ENCODE data around the gene GLIS1. TPM values are rescaled to one million over a fixed set of nuclear protein-coding genes. Genes with fewer than 3 reads are reported as not detected.

The GLIS1 gene
- total and polyA plus RNA-seq, 2 experiments from 2014 or later: 0.26 to 0.31 TPM

DNA sequence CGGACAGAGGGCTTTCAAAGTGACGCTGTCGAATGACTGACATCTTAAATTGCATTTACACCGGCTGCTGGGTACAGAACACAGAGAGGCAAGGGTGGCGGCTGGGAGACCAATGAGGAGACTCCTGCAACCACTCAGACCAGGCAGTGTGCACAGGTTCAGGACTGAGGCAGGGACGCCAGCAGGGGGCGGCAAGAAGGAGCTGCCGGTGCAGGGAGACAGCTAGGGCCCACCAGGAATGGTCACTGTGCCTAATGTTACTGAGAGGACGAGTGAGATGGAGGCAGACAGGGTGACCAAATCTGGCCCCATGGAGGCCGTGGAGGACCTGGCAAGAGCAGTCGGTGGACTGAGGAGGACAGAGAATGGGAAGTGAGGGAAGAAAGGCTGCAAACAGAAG, 23.5 kb downstream of the GLIS1 start:
- Histone ChIP-seq H3K36me3 (ENCODE audit: insufficient read depth) (no peaks in the 10 kb centered on the region), H3K79me2 (replicated peaks; ENCODE audit: insufficient read depth) (no peaks in the 10 kb centered on the region), H3K9me2 (ENCODE audit: insufficient read depth) (no peaks in the 10 kb centered on the region), H4K20me1 (replicated peaks; ENCODE audit: insufficient read depth) (no peaks in the 10 kb centered on the region), H3F3A (replicated peaks; ENCODE audit: low read depth) (no peaks in the 10 kb centered on the region), H3K4me2 (no peak overlapping the region), H3K27ac (ENCODE audit: low read depth) (no peak overlapping the region), H3K4me3 (no peak overlapping the region), H2AFZ (peak overlapping the region; percentile 78), H3K27me3 (ENCODE audit: insufficient read depth) (no peaks in the 10 kb centered on the region), H3K4me1 (ENCODE audit: insufficient read depth) (no peaks in the 10 kb centered on the region; the same call in 1 of the 2 replicates)
- H3K27me3 Mint-ChIP-seq (ENCODE audit: insufficient read depth, low read depth, poor library complexity): peaks cover 11% of the 10 kb centered on the region
- peak; percentile 78 for DNase-seq (ENCODE audit: low spot score)
- no peaks in the 10 kb centered on the region for H3K9me3 Mint-ChIP-seq
- peak; percentile 97 for ATAC-seq
- no peak overlapping the region for H3K4me3 Mint-ChIP-seq
- TF ChIP-seq, protein P1, sequence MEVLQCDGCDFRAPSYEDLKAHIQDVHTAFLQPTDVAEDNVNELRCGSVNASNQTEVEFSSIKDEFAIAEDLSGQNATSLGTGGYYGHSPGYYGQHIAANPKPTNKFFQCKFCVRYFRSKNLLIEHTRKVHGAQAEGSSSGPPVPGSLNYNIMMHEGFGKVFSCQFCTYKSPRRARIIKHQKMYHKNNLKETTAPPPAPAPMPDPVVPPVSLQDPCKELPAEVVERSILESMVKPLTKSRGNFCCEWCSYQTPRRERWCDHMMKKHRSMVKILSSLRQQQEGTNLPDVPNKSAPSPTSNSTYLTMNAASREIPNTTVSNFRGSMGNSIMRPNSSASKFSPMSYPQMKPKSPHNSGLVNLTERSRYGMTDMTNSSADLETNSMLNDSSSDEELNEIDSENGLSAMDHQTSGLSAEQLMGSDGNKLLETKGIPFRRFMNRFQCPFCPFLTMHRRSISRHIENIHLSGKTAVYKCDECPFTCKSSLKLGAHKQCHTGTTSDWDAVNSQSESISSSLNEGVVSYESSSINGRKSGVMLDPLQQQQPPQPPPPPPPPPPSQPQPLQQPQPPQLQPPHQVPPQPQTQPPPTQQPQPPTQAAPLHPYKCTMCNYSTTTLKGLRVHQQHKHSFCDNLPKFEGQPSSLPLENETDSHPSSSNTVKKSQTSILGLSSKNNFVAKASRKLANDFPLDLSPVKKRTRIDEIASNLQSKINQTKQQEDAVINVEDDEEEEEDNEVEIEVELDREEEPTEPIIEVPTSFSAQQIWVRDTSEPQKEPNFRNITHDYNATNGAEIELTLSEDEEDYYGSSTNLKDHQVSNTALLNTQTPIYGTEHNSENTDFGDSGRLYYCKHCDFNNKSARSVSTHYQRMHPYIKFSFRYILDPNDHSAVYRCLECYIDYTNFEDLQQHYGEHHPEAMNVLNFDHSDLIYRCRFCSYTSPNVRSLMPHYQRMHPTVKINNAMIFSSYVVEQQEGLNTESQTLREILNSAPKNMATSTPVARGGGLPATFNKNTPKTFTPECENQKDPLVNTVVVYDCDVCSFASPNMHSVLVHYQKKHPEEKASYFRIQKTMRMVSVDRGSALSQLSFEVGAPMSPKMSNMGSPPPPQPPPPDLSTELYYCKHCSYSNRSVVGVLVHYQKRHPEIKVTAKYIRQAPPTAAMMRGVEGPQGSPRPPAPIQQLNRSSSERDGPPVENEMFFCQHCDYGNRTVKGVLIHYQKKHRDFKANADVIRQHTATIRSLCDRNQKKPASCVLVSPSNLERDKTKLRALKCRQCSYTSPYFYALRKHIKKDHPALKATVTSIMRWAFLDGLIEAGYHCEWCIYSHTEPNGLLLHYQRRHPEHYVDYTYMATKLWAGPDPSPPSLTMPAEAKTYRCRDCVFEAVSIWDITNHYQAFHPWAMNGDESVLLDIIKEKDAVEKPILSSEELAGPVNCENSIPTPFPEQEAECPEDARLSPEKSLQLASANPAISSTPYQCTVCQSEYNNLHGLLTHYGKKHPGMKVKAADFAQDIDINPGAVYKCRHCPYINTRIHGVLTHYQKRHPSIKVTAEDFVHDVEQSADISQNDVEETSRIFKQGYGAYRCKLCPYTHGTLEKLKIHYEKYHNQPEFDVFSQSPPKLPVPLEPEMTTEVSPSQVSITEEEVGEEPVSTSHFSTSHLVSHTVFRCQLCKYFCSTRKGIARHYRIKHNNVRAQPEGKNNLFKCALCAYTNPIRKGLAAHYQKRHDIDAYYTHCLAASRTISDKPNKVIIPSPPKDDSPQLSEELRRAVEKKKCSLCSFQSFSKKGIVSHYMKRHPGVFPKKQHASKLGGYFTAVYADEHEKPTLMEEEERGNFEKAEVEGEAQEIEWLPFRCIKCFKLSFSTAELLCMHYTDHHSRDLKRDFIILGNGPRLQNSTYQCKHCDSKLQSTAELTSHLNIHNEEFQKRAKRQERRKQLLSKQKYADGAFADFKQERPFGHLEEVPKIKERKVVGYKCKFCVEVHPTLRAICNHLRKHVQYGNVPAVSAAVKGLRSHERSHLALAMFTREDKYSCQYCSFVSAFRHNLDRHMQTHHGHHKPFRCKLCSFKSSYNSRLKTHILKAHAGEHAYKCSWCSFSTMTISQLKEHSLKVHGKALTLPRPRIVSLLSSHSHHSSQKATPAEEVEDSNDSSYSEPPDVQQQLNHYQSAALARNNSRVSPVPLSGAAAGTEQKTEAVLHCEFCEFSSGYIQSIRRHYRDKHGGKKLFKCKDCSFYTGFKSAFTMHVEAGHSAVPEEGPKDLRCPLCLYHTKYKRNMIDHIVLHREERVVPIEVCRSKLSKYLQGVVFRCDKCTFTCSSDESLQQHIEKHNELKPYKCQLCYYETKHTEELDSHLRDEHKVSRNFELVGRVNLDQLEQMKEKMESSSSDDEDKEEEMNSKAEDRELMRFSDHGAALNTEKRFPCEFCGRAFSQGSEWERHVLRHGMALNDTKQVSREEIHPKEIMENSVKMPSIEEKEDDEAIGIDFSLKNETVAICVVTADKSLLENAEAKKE (CRISPR knock-in tag; IDR thresholded peaks at IDR 0.05): no peak
- TF ChIP-seq, protein P2, sequence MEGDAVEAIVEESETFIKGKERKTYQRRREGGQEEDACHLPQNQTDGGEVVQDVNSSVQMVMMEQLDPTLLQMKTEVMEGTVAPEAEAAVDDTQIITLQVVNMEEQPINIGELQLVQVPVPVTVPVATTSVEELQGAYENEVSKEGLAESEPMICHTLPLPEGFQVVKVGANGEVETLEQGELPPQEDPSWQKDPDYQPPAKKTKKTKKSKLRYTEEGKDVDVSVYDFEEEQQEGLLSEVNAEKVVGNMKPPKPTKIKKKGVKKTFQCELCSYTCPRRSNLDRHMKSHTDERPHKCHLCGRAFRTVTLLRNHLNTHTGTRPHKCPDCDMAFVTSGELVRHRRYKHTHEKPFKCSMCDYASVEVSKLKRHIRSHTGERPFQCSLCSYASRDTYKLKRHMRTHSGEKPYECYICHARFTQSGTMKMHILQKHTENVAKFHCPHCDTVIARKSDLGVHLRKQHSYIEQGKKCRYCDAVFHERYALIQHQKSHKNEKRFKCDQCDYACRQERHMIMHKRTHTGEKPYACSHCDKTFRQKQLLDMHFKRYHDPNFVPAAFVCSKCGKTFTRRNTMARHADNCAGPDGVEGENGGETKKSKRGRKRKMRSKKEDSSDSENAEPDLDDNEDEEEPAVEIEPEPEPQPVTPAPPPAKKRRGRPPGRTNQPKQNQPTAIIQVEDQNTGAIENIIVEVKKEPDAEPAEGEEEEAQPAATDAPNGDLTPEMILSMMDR (conservative IDR thresholded peaks at IDR 0.05; ENCODE audit: low read depth in 2 of 2): peak; percentile 69 to 90
- no peaks in the 10 kb centered on the region; the same call in 2 of the 3 replicates for H3K36me3 Mint-ChIP-seq (ENCODE audit: low read depth)
- no peaks in the 10 kb centered on the region; the same call in 1 of the 3 replicates for H3K4me1 Mint-ChIP-seq
- no peak overlapping the region for H3K27ac Mint-ChIP-seq

DNA sequence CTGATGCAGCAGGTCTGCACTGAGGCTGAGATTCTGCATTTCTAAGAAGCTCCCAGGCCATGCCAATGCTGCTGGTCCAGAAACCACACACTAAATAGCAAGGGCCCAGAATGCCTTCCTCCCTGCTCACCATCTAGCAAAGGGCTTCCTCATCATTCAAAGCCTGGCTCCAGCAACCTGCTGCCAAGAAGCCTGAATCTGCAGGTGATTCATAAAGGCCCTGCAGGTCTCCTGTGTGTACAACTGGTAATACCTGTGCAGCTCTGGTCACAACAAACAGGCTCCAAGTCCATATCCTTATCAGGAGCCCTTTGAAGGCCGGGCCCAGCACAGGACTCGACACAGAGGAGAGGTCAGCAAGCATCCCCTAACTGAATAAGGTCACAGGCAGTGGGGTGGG, 26.7 kb downstream of the GLIS1 start:
- Histone ChIP-seq H3K27me3 (ENCODE audit: insufficient read depth) (no peaks in the 10 kb centered on the region), H3K4me3 (no peak overlapping the region), H3K9me2 (ENCODE audit: insufficient read depth) (no peaks in the 10 kb centered on the region), H3K36me3 (ENCODE audit: insufficient read depth) (no peaks in the 10 kb centered on the region), H3K4me1 (ENCODE audit: insufficient read depth) (peaks cover under 1% of the 10 kb centered on the region; the same call in 1 of the 2 replicates), H4K20me1 (replicated peaks; ENCODE audit: insufficient read depth) (no peaks in the 10 kb centered on the region), H2AFZ (no peak overlapping the region), H3K27ac (ENCODE audit: low read depth) (no peak overlapping the region), H3K79me2 (replicated peaks; ENCODE audit: insufficient read depth) (no peaks in the 10 kb centered on the region), H3K4me2 (no peak overlapping the region), H3F3A (replicated peaks; ENCODE audit: low read depth) (no peaks in the 10 kb centered on the region)
- no peak for DNase-seq (ENCODE audit: low spot score)
- Mint-ChIP-seq H3K27ac (no peak overlapping the region), H3K9me3 (no peaks in the 10 kb centered on the region), H3K27me3 (ENCODE audit: insufficient read depth, low read depth, poor library complexity) (peaks cover 11% of the 10 kb centered on the region), H3K4me3 (no peak overlapping the region), H3K4me1 (peaks cover 6% of the 10 kb centered on the region), H3K36me3 (ENCODE audit: low read depth) (no peaks in the 10 kb centered on the region; the same call in 2 of the 3 replicates)
- no peak for ATAC-seq
- TF ChIP-seq ZNF331 (CRISPR knock-in tag; IDR thresholded peaks at IDR 0.05; ENCODE audit: low read depth): no peak
- TF ChIP-seq NANOG (IDR thresholded peaks at IDR 0.05; ENCODE audit: borderline replicate concordance): no peak
- TF ChIP-seq, protein P3, sequence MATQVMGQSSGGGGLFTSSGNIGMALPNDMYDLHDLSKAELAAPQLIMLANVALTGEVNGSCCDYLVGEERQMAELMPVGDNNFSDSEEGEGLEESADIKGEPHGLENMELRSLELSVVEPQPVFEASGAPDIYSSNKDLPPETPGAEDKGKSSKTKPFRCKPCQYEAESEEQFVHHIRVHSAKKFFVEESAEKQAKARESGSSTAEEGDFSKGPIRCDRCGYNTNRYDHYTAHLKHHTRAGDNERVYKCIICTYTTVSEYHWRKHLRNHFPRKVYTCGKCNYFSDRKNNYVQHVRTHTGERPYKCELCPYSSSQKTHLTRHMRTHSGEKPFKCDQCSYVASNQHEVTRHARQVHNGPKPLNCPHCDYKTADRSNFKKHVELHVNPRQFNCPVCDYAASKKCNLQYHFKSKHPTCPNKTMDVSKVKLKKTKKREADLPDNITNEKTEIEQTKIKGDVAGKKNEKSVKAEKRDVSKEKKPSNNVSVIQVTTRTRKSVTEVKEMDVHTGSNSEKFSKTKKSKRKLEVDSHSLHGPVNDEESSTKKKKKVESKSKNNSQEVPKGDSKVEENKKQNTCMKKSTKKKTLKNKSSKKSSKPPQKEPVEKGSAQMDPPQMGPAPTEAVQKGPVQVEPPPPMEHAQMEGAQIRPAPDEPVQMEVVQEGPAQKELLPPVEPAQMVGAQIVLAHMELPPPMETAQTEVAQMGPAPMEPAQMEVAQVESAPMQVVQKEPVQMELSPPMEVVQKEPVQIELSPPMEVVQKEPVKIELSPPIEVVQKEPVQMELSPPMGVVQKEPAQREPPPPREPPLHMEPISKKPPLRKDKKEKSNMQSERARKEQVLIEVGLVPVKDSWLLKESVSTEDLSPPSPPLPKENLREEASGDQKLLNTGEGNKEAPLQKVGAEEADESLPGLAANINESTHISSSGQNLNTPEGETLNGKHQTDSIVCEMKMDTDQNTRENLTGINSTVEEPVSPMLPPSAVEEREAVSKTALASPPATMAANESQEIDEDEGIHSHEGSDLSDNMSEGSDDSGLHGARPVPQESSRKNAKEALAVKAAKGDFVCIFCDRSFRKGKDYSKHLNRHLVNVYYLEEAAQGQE (IDR thresholded peaks at IDR 0.05; ENCODE audit: unreplicated experiment): no peak

All from GM23338 (cell line).